DLD1 (cell line): ENCODE measurements around the gene HMSD.
"Not testable (repeated sequence)": the region's sequence is repeated elsewhere in the genome, so short reads cannot be mapped to it uniquely, and the experiment has no call there.

Experiments
- in situ Hi-C: cut with HindIII; loops from 2 replicates; pipeline ENCODE4 v1.10.0; 2017; ENCODE audit warnings: low sequenced_read_pairs

Gene HMSD, protein sequence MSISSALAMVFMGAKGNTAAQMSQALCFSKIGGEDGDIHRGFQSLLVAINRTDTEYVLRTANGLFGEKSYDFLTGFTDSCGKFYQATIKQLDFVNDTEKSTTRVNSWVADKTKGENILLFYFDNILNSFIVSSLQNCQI

GRCh38 chr18:63949068-63949737 lies at the start of gene HMSD:
HMSD (plus strand) TSS chr18:63949301; CDS start chr18:63953456, 4,155 bp downstream.
- in situ Hi-C loops = no loop called here

GRCh38 chr18:63903851-63904570 lies 45.1 kb upstream of the HMSD start:
- in situ Hi-C loops = no loop called here

DNA sequence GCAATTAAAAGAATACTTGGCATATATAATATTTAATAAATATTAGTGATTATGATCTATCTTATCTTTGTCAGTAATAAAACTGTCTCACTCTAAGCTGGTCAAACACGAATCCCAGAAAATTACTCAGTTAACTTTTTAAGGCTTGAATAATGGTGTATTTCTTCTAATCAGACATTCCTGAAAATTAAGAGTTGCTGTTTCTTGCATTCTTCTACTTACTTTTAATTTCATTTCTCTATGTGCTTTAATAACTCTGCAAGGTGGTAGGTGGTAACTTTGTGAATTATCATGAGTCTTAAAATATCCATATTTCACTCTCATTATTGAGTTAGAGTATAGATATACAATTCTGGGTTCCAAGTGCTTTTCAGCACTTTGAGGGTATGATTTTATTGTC lies 44.4 kb upstream of the HMSD start:
- in situ Hi-C loops = no loop called here

DNA sequence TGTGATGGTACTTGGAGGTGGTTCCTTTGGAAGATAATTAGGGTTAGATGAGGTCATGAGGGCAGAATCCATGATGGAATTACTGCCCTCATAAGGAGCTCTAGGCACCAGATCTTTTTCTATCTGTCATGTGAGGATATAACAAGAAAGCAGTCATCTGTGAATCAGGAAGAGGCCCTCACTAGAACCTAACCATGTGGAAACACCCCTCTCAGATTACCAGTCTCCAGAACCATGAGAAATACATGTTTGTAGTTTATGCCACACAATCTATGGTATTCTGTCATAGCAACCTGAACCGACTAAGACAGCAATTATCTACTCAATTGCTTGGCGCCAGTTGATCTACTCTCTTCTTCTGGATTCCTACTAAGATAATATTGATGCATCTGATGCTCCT lies 43.7 kb upstream of the HMSD start:
- in situ Hi-C loops = no loop called here

DNA sequence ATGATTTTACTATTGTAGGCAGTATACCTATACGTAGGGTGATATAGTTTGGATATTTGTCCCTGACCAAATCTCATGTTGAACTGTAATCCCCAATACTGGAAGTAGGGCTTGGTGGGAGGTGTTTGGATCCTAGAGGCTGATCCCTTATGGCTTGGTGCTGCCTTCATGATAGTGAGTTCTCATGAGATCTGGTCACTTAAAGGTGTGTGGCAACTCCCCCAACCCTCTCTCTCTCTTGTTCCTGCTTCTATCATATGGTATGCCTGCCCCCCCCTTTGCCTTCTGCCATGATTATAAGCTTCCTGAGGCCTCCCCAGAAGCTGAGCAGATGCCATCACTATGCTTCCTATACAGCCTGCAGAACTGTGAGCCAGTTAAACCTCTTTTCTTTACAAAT lies 43.0 kb upstream of the HMSD start:
- in situ Hi-C loops = no loop called here

- in situ Hi-C loops = no loop called here
Measured at GRCh38 chr18:63907664-63908063, 41.4 kb upstream of the HMSD start, which contains the start of gene SERPINB10. SERPINB10 (plus strand) TSS chr18:63907958; CDS start chr18:63915511, 7,553 bp downstream.

DNA sequence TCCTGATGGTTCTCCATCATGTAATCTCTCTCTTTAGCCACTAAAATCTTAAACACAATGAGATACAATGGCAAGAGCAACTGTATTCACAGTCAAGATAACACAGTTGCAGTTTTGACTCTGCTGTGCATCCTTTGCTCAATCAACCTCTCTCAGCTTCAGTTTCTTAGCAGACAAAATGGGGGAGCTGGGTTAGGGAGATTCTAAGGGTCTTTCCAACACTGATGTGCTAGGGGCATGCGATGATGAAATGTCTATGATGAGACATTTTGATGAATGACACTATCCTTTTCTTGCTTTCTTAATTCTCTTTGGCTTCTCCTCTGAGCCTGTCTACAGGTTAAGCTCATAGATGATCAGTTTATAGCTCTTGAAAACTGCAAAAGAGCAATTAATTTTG lies 40.2 kb upstream of the HMSD start:
- in situ Hi-C loops = no loop called here

- in situ Hi-C loops = no loop called here
Measured at GRCh38 chr18:63909870-63910269, 39.2 kb upstream of the HMSD start.

DNA sequence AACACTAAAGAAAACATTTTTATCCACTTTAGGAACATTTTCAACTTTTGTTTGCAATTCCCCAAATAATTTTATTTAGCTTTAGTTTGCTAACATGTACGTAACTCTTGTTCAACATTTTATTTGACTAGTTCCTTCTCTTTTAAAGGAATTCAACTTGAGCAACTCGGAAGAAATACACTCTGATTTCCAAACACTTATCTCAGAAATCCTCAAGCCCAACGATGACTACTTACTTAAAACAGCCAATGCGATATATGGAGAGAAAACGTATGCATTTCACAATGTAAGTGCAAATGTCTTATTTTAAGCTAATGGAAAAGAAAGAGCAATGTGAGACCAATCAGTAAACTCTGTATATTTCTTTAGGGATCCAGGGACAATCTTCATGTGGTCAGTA lies 31.3 kb upstream of the HMSD start:
- in situ Hi-C loops = no loop called here

DNA sequence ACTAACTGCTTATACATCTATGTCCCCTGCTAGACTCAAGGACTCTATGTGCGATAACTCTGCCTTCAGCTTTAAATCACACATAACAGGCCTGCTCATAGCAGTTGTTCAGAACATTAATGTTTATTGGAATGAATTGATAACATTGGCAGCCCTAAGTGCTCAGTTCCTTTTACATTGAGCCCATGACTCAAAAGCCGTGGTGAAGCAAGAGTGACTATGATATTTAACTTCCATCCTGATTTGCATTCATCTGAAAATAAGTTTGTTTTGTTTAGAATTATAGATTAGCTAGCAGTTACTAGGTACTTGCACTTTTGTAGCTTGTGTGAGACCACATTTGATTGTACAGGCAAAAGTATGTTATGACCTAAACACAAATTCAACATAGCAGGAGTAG lies 27.1 kb upstream of the HMSD start:
- in situ Hi-C loops = no loop called here

- in situ Hi-C loops = no loop called here
Measured at GRCh38 chr18:63924551-63924950, 24.6 kb upstream of the HMSD start.

DNA sequence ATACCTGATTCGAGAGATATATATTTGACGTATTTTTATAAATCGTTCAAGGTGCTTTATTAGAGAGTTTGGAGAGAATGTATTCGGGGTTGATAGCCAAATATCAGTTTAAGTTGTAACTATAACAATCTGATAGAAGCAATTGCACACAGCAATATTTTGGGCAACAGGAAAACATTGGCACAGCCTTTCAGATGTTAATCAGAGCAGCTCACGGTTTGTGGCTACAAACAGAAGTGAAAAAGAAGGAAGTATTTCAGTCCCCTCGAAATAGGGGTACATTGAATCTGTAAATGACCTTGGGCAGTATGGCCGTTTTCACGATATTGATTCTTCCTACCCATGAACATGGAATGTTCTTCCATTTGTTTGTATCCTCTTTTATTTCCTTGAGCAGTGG lies 20.8 kb upstream of the HMSD start:
- in situ Hi-C loops = no loop called here

DNA sequence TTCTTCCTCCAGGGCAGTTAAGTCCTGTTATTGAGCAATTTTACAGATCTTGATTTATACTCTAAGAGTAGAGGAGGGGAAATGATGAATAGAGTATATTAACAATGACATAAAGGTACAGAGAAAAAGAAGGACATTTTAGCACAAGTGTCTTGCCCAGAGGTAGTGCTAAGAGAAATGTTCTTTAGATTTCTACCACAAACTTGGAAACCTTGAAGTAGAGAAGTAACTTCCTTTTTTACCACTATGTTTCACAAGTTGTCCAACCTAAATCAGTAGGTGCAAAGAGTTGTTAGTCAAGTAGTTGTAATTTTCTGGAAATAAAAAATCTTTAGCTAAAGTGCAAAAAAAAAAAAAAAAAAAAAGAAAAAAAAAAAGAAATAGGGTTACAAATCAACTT lies 19.7 kb upstream of the HMSD start:
- in situ Hi-C loops = not testable (repeated sequence)

- in situ Hi-C loops = no loop called here
Measured at GRCh38 chr18:63930773-63931354, 18.2 kb upstream of the HMSD start.

- in situ Hi-C loops = no loop called here
Measured at GRCh38 chr18:63936156-63936931, 12.8 kb upstream of the HMSD start.

DNA sequence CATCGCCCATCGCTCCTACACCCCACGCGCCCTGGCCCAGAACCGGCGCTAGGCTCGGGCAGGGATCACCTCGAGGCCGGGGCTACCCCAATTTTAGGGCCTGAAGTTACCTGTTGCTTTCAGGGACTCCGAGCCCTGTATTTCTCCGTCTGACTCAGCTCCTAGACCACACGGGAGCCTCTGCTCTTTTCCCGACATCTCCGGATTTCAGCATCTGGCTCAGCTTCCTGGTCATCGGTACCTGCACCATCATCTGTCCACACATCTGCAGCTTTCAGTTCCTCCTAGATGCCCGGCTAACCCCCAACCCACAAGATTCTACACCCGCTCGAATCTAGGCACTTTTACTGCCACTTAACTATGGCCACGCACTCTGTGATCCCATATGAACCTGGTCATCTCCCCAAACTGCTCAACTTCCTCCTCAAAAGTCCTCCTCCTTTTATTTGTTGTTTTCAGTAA lies 12.1 kb upstream of the HMSD start:
- in situ Hi-C loops = no loop called here

DNA sequence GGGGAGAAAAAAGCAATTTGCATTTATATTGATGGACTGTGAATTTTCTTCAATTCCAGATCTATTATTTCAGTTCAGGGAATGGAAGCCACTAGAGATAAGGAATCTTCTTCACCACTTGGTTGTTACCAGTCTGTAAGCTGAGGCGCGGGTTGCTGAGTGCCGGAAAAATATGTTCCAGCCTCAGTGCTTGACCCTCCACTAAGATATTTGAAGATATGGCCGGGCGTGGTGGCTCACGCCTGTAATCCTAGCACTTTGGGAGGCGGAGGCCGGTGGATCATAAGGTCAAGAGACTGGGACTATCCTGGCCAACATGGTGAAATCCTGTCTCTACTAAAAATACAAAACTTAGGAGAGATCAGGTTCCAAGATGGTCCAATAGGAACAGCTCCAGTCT lies 9.1 kb upstream of the HMSD start:
- in situ Hi-C loops = no loop called here

- in situ Hi-C loops = not testable (repeated sequence)
Measured at GRCh38 chr18:63940543-63941050, 8.5 kb upstream of the HMSD start.

- in situ Hi-C loops = no loop called here
Measured at GRCh38 chr18:63947051-63947790, 1.9 kb upstream of the HMSD start.

GRCh38 chr18:63951302-63951705 lies 2.2 kb downstream of the HMSD start:
- in situ Hi-C loops = no loop called here
